Erythroblast (primary cell): ENCODE data around the gene SETD3.

Experiments used
- GATA1 ChIP-seq: IDR thresholded peaks from 2 replicates; pipeline ENCODE4 v1.6.1; 2011; ENCODE audit warnings: low read depth, mild to moderate bottlenecking, control low read depth, low read length, moderate library complexity
- POLR2A ChIP-seq: IDR thresholded peaks from 2 replicates; pipeline ENCODE4 v1.6.1; 2011; ENCODE audit warnings: mild to moderate bottlenecking, low read length

DNA sequence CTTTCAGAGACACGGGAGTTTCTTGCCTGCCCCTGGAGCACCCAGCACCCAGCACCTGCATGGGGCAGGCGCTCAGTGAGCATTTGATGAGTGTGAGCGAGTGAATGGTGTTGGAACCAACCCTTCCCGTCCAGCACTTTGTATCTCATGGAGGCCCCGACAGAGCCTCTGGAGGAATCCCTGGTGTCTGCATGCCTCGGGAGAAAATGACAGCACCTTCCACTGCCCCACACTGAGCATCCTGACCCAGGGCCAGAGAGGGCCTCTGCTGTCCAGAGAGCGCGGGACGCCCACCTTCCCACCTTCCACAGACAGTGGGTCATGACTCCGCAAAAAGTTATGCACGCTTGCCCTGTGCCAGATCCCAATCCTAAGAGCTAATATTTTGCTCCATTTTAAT is 105.7 kb downstream of the SETD3 start:
- TF ChIP-seq POLR2A = no peak
- TF ChIP-seq GATA1 = no peak
